Adipocyte (in vitro differentiated cells): ENCODE measurements around the gene KCNK13.
A peak's percentile ranks its signal among the peaks of the same experiment; 100 is the strongest.

Experiments used
- DNase-seq: peaks from one replicate; pipeline ENCODE4 v3.0.0-alpha.2; 2015; ENCODE audit warnings: low read depth
- H3K27me3 ChIP-seq: replicated peaks from 2 replicates; pipeline ENCODE4 v1.7.0; 2013; ENCODE audit warnings: mild to moderate bottlenecking, low read length, moderate library complexity; ENCODE audit not compliant: control insufficient read depth, insufficient read depth
- H3K36me3 ChIP-seq: 2 replicates; pipeline ENCODE4 v1.7.0; 2013; ENCODE audit warnings: low read length, mild to moderate bottlenecking, moderate library complexity; ENCODE audit not compliant: control insufficient read depth, insufficient read depth, severe bottlenecking
- H3K4me1 ChIP-seq: 2 replicates; pipeline ENCODE4 v1.7.0; 2013; ENCODE audit warnings: mild to moderate bottlenecking, low read length, moderate library complexity; ENCODE audit not compliant: control insufficient read depth, insufficient read depth
- H3K4me3 ChIP-seq: 2 replicates; pipeline ENCODE4 v1.7.0; 2013; ENCODE audit warnings: mild to moderate bottlenecking, low read length, moderate library complexity
- H3K9ac ChIP-seq: 2 replicates; pipeline ENCODE4 v1.7.0; 2013; ENCODE audit warnings: mild to moderate bottlenecking, low read length, moderate library complexity
- H3K9me3 ChIP-seq: 2 replicates; pipeline ENCODE4 v1.7.0; 2013; ENCODE audit warnings: mild to moderate bottlenecking, low read length, moderate library complexity; ENCODE audit not compliant: control insufficient read depth

KCNK13 gene

GRCh38 chr14:90103808-90104207 lies 42.0 kb downstream of the KCNK13 start:
- Histone ChIP-seq H3K36me3 (no peaks in the 10 kb centered on the region), H3K9ac (no peak overlapping the region), H3K27me3 (peaks cover 5% of the 10 kb centered on the region), H3K4me3 (no peak overlapping the region), H3K4me1 (no peaks in the 10 kb centered on the region), H3K9me3 (no peaks in the 10 kb centered on the region)
- no peak for DNase-seq

GRCh38 chr14:90105756-90106155 lies 44.0 kb downstream of the KCNK13 start:
- H3K9ac ChIP-seq = no peak overlapping the region
- no peaks in the 10 kb centered on the region for H3K4me1 ChIP-seq
- no peaks in the 10 kb centered on the region for H3K36me3 ChIP-seq
- peaks cover 8% of the 10 kb centered on the region for H3K27me3 ChIP-seq
- peak; percentile 7 for DNase-seq
- H3K9me3 ChIP-seq = no peaks in the 10 kb centered on the region
- no peak overlapping the region for H3K4me3 ChIP-seq

- Histone ChIP-seq H3K27me3 (peaks cover 3% of the 10 kb centered on the region), H3K4me1 (peaks cover 4% of the 10 kb centered on the region), H3K4me3 (no peak overlapping the region), H3K9ac (no peak overlapping the region), H3K36me3 (no peaks in the 10 kb centered on the region), H3K9me3 (no peaks in the 10 kb centered on the region)
- DNase-seq = no peak
These were observed 46.0 kb downstream of the KCNK13 start for GRCh38 chr14:90107789-90108188.

- Histone ChIP-seq H3K4me1 (peaks cover 4% of the 10 kb centered on the region), H3K27me3 (peaks cover 3% of the 10 kb centered on the region), H3K9ac (no peak overlapping the region), H3K9me3 (no peaks in the 10 kb centered on the region), H3K36me3 (no peaks in the 10 kb centered on the region), H3K4me3 (no peak overlapping the region)
- no peak for DNase-seq
These were observed 48.1 kb downstream of the KCNK13 start for GRCh38 chr14:90109858-90110257.

GRCh38 chr14:90111895-90112534 lies 50.2 kb downstream of the KCNK13 start:
- H3K27me3 ChIP-seq = peaks cover 9% of the 10 kb centered on the region
- no peaks in the 10 kb centered on the region for H3K36me3 ChIP-seq
- H3K9me3 ChIP-seq = no peaks in the 10 kb centered on the region
- H3K9ac ChIP-seq = no peak overlapping the region
- no peak overlapping the region for H3K4me3 ChIP-seq
- H3K4me1 ChIP-seq = peaks cover 4% of the 10 kb centered on the region
- DNase-seq = peak; percentile 27

- DNase-seq = no peak
- Histone ChIP-seq H3K9ac (no peak overlapping the region), H3K4me3 (no peak overlapping the region), H3K9me3 (no peaks in the 10 kb centered on the region), H3K27me3 (peaks cover 9% of the 10 kb centered on the region), H3K4me1 (peaks cover 4% of the 10 kb centered on the region), H3K36me3 (no peaks in the 10 kb centered on the region)
These were observed 52.8 kb downstream of the KCNK13 start for GRCh38 chr14:90114554-90114953.

- no peak for DNase-seq
- H3K4me1 ChIP-seq = peaks cover 4% of the 10 kb centered on the region
- no peak overlapping the region for H3K4me3 ChIP-seq
- no peak overlapping the region for H3K9ac ChIP-seq
- H3K9me3 ChIP-seq = no peaks in the 10 kb centered on the region
- H3K36me3 ChIP-seq = no peaks in the 10 kb centered on the region
- peaks cover 6% of the 10 kb centered on the region for H3K27me3 ChIP-seq
These were observed 54.0 kb downstream of the KCNK13 start for GRCh38 chr14:90115780-90116179.

GRCh38 chr14:90116444-90116843 lies 54.6 kb downstream of the KCNK13 start:
- peaks cover 9% of the 10 kb centered on the region for H3K27me3 ChIP-seq
- H3K4me3 ChIP-seq = no peak overlapping the region
- no peak for DNase-seq
- H3K9ac ChIP-seq = no peak overlapping the region
- H3K4me1 ChIP-seq = peaks cover 4% of the 10 kb centered on the region
- no peaks in the 10 kb centered on the region for H3K9me3 ChIP-seq
- H3K36me3 ChIP-seq = no peaks in the 10 kb centered on the region

GRCh38 chr14:90118027-90118426 lies 56.2 kb downstream of the KCNK13 start:
- Histone ChIP-seq H3K4me3 (no peak overlapping the region), H3K4me1 (no peaks in the 10 kb centered on the region), H3K9ac (no peak overlapping the region), H3K9me3 (no peaks in the 10 kb centered on the region), H3K27me3 (peaks cover 10% of the 10 kb centered on the region), H3K36me3 (no peaks in the 10 kb centered on the region)
- no peak for DNase-seq

GRCh38 chr14:90126260-90126659 lies 64.5 kb downstream of the KCNK13 start:
- Histone ChIP-seq H3K9ac (no peak overlapping the region), H3K4me1 (no peaks in the 10 kb centered on the region), H3K4me3 (no peak overlapping the region), H3K36me3 (no peaks in the 10 kb centered on the region), H3K27me3 (peaks cover 12% of the 10 kb centered on the region), H3K9me3 (no peaks in the 10 kb centered on the region)
- no peak for DNase-seq

GRCh38 chr14:90132821-90133570 lies 71.2 kb downstream of the KCNK13 start:
- DNase-seq = no peak
- Histone ChIP-seq H3K9me3 (no peaks in the 10 kb centered on the region), H3K4me3 (no peak overlapping the region), H3K27me3 (peaks cover 16% of the 10 kb centered on the region), H3K9ac (no peak overlapping the region), H3K36me3 (no peaks in the 10 kb centered on the region), H3K4me1 (no peaks in the 10 kb centered on the region)
